HG03558 (cell line): Measurements from ENCODE around the gene PARD6A.
"Not testable (repeated sequence)": the region's sequence is repeated elsewhere in the genome, so short reads cannot be mapped to it uniquely, and the experiment has no call there.

Experiments used
- ATAC-seq: cut with Tn5 transposase; IDR thresholded peaks from one replicate; pipeline ENCODE4 v1.9.1; 2021; ENCODE audit warnings: moderate number of reproducible peaks; ENCODE audit not compliant: unreplicated experiment; ENCODE audit errors: extremely low read depth

Gene PARD6A

DNA sequence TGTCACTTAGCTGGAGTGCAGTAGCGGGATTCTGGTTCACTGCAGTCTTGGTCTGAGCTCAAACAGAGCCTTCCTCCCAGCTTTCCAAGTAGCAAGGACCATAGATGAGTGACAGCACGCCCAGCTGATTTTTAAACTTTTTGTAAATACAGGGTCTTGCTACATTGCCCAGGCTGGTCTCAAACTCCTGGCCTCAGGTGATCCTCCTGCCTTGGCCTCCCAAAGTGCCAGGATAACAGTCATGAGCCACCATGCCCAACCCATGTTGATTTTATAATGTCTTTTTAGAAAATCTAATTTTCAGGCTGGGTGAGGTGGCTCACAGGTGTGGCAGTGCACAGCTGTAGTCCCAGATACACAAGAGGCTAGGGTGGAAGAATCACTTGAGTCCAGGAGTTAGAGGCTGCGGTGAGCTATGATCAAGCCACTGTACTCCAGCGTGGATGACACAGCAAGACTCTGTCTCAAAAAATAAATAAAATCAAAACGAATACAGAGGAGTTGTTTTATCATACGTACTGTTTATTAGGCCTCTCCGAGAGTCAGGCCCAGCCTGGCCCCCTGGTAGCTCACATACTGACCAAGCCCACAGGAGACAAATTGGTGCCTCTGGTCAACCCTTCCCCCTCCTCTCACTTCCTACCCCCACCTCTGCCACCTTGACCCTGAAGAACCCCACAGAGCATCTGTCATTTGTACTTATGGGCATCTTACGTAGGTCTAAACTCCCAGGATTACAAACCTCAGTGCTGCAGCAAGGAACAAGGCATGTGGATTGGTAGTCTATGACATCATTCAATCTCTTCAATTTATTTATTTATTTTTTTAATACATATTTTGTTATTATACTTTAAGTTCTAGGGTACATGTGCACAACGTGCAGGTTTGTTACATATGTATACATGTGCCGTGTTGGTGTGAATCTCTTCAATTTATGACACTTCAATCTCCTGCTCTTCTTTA is 19.5 kb downstream of the PARD6A start:
- no peak for ATAC-seq

DNA sequence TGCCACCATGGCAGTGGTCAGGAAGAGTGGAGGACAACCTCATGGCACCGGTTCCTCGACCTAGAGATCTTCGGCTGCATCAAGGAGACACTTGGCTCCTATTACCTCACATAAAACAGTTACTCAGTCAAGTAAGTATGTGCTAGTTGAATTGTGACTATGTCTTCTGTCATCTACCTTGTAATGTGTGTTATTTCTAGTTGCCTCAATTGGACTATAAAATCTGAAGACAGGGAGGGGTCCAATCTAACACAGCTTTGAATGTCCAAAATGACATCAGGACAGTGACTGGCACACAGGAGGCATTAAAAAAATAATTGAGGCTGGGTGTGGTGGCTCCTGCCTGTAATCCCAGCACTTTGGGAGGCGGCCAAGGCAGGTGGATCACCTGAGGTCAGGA is 23.0 kb downstream of the PARD6A start:
- no peak for ATAC-seq

DNA sequence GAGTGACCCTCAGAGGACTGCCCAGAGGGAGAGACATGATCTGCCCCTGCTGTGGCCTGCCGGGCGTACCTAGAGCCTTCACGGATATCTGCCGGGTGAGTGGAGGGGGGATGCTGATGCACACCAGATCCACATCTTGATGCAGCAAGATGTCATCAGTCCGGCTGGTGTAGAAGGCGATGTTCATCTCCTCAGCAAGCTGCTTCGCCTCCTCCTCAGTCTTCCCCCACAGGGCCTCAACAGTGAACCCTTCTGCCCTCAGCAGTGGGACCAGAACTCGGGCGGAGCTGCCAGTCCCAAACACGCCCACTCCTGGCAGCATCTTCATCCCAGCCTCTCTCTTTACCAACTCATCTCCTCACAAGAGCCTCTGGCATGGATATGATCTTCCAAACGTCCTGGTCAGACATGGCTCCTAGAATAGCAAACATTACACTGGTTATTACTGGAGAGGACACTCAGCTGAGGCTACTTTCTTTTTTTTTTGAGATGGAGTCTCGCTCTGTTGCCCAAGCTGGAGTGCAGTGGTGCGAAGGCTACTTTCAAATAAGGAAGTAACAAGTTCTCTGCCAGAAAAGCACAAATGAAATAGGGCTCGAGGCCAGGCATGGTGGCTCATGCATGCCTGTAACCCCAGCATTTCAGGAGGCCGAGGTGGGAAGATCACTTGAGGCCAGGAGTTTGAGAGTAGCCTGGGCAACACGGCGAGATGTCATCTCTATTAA is 24.8 kb downstream of the PARD6A start:
- ATAC-seq = no peak

DNA sequence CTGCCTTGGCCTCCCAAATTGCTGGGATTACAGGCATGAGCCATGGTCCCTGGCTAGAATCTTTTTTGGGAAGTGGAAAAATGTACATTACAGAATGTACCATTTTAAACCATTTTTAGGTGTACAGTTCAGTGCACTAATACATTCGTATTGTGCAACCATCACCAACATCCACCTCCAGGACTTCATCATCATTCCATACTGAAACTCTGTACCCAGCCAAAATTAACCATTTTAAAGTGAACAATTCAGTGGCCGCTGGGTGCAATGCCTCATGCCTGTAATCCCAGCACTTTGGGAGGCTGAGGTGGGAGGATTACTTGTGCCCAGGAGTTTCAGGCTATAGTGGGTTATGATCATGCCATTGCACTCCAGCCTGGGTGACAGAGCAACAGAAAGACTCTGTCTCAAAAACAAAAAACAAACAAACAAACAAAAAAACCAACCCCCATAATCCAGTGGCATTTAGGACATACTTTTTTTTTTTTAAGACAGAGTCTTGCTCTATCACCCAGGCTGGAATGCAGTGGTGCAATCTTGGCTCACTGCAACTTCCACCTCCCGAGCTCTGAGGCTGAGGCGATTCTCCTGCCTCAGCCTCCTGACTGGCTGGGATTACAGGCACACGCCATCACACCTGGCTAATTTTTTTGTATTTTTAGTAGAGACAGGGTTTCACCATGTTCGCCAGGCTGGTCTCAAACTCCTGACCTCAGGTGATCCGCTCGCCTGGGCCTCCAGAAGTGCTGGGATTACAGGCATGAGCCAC is 32.9 kb downstream of the PARD6A start:
- not testable (repeated sequence) for ATAC-seq

DNA sequence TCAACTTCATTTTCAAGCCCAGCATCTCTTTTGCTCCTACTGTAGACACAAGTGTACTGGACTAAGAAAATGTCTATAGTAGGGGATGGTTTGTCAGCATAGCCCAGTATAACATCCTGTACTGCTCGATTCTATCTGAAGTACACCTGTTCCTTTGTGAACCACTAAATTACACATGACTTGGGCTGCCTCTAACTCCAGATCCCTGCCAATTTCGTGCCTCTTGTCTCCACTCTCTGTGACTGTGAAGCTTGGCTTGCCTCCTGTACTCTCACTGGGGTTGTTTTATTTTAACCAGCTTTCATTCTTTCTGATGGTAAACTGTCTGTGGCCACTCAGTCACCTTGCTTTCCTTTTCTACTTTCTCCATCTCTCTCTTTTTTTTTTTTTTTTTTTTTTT is 33.9 kb downstream of the PARD6A start:
- no peak for ATAC-seq

DNA sequence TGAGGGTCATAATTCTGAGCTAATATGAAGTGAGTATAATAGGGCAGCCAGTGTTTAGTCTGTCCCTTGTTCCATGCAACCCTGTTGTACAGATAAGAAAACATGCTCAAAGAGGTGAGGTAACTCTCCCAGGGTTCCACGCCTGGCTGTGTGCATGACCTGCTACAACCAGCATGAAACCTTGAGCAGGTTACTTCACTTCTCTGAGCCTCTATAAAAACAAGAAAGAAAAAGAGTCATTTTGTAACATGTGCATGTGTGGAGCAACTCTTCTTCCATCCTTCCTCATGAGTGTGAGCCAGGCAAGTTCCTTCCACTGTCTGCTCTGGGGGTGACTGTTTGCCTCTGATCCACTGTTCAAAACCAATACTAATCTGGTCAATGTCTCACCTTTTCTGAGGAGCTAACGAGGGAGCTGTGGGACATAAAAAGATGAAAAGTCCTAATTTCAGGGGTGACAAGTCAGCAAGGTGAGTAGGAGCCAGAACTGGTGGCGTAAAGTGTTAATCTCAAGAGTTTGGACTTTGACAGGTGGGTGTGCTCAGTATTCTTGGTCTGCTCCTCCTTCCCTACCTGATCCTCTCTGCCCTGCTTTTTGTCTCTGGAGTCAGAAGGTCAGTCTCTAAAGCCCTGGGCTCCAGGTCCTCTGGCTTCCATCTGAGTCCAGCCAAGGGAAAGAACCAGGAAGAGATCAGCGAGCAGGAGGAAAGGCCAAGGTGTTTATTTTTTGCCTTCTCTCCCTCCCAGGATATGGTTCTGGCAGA is 36.8 kb downstream of the PARD6A start:
- ATAC-seq = no peak

DNA sequence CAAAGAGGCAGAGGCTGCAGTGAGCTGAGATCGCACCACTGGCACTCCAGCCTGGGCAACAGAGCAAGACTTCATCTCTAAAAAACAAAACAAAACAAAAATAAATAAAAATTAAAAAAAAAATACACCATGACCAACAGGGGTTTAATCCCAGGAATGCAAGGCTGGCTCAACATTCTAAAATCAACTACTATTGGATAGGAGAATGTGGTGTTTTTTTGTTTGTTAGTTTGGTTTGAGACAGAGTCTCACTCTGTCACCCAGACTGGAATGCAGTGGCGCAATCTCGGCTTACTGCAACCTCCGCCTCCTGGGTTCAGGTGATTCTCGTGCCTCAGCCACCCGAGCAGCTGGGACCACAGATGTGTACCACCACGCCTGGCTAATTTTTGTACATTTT is 38.5 kb downstream of the PARD6A start:
- ATAC-seq = no peak

DNA sequence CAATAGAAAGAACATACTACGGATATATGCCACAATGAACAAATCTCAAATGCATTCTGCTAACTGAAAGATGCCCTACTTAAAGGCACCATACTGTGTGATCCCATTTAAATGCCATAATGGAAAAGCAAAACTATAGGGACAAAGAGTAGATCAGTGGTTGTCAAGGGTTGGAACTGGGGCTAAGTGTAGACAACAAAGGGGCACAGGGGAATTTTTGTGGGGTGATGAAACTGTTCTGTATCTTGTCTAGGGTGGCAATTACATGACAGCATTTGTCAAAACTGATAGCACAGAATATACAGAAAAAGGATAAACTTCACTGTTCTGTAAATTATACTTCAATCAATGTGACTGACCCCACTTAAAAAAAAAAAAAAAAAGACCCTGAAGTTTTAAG is 40.7 kb downstream of the PARD6A start:
- ATAC-seq = no peak

DNA sequence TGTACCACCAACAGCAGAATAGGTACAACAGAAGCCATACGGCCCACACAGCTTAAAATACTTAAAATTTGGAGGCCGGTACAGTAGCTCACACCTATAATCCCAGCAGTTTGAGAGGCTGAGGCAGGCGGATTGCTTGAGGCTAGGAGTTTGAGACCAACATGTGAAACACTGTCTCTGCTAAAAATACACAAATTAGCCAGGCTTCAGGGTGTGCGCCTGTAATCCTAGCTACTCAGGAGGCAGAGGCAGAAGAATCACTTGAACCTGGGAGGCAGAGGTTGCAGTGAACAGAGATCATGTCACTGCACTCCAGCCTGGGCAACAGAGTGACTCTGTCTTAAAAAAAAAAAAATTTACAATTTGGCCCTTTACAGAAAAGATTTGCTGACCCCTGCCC is 41.4 kb downstream of the PARD6A start:
- no peak for ATAC-seq

DNA sequence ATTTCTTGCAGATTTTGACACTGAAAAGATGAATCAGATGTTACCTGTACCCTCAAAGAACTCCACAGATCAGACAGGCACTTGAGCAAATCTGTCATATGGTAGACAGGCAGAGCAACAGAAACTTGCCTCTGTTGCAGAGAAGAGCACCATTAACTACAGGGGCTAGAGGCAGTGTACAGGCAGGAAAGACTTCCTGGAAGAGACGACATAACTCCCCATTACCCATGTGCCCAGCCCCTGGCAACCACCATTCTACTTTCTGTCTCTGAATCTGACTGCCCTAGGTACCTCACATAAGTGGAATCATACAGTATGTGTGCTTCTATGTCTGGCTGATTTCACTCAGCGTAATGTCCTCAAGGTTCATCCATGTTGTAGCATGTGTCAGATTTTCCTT is 42.9 kb downstream of the PARD6A start:
- ATAC-seq = no peak

DNA sequence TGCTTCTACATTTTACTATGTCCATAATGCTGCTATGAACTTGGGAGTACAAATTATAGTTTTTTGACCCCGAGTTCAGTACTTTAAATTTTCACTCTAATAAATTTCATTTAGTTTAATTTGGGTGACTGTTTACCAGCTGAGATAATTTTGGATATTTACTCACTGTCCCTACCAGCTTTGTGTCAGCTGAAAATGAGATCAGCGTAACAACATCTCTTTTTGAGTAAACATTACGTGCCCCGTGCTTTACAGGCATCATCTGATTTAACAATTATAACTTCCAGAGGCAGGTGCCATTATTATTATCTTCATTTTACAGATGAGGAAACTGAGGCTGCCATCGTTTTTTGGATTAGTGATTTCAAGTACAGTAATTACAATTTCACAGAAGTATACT is 43.4 kb downstream of the PARD6A start:
- no peak for ATAC-seq

DNA sequence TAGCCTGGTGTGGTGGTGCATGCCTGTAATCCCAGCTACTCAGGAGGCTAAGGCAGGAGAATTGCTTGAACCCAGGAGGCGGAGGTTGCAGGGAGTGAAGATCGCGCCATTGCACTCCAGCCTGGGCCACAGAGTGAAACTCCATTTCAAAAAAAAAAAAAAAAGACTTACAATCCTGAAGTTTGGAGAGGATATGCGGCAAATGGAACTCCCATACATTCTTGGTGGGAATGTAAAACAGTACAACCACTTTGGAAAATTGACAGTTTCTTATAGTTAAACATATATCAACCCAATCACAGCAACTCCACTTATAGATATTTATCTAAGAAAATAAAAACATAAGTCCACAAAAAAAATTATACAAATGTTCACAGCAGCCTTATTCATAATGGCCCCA is 46.5 kb downstream of the PARD6A start:
- no peak for ATAC-seq

DNA sequence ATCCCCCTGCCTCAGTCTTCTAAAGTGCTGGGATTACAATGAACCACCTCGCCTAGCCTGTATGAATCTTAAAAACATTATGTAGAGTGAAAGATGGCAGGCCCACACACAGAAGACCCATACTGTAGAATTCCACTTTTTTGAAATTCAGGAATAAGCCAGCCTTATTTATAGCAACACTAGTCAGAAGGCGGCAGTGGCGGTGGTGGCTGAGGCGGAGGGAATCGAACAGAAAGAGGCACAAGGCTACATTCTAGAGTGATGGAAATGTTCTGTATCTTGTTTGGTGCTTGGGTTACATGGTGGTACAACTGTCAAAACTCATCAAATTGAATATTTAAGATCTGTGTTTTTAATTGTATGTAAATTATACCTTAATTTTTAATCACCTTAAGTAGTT is 47.0 kb downstream of the PARD6A start:
- ATAC-seq = no peak

DNA sequence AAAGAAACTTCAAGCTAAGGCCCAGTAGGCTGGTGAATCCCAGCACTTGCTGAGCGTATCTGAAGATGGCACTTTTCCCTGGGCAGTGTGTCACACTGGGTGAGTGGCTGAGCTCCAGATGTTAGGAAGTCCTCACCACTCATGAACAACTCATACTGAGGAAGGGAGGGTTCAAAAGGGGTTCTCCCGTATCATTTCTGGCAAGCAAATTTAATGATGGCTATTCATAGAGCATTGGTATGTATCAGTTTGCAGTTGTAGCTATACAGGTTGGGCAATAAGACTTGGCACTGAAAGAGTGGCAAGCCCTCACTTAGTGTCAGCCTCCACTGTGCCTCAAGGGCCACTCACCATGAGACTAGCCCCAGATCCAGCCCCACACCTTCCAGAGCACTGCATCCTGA is 47.6 kb downstream of the PARD6A start:
- ATAC-seq = no peak

DNA sequence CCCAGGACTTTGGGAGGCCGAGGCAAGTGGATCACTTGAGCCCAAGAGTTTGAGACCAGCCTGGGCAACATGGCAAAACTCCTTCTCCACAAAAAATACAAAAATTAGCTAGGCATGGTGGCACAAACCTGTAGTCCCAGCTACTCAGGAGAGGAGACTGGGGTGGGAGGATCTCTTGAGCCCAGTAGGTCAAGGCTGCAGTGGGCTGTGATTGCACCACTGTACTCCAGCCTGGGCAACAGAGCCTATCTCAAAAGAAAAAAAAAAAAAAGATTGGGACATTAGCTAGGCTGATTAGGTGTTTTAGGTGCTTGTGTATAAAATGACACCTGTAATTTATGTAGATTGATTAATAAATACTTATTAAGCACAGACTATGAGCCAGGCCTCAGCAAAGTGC is 48.3 kb downstream of the PARD6A start:
- no peak for ATAC-seq

DNA sequence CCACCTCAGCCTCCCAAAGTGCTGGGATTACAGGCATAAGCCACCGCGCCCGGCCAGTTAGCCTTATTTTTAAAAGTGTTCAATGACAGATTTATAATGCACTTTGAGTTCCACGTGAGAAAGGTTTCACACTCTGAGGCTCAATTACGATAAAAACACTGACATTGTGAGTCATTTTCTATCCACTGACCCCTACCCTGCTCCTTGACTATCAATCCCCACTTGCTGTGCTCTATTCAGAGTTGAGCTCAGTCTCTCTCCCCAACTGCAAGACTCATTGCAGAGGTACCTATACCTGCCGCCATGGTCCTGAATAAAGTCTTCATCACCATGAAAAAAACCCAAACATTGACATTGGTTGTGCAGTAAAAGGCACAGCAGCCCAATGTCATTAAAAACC is 49.8 kb downstream of the PARD6A start:
- ATAC-seq = no peak
